K562 (cell line): ENCODE measurements around the gene S100A9. TPM values are rescaled to one million over a fixed set of nuclear protein-coding genes. Genes with fewer than 3 reads are reported as not detected.

Experiments used
- ATAC-seq: fragments of 200-7000 bp; cut with Tn5 transposase; 3 replicates; pipeline ENCODE4 v1.9.1; 2020; ENCODE audit warnings: moderate library complexity
- BruUV-seq: library from RNA; stranded (reverse); fragments of 400-500 nt; replicated peaks from 2 replicates; lab custom pipeline; 2021; lab: Mats Ljungman, UMichigan
- CTCF ChIA-PET: fragments of 300-600 bp; formaldehyde crosslinking; extraction: SDS; loops from one replicate; lab custom pipeline; 2021; ENCODE audit warnings: low intra/inter-chr PET ratio; lab: Yijun Ruan, JAX
- POLR2A ChIA-PET: fragments of 300-600, 350-650 bp; sonication (Branson Sonifier 250); formaldehyde crosslinking; extraction: SDS; loops from one replicate; lab custom pipeline; 2021; ENCODE audit warnings: antibody characterized with exemption, inconsistent platforms; lab: Yijun Ruan, JAX
- DNase-seq, 4 experiments: peaks; one replicate each; pipeline versions ENCODE4 v3.0.0 to v3.0.0-alpha.2; 2011 to 2018; ENCODE audit warnings: low spot score in 3 of 4, mixed read lengths in 3 of 4; ENCODE audit errors: extremely low read depth in 1 of 4
- FAIRE-seq: peaks from 2 replicates; lab custom pipeline; 2011; peaks lifted over from hg19 to GRCh38; lab: Jason Lieb, UNC
- H2AFZ ChIP-seq: 2 replicates; pipeline ENCODE4 v1.6.0; 2011; ENCODE audit warnings: low read depth, low read length, control low read depth, inconsistent platforms
- H3K27ac ChIP-seq: fragments of 200-600 bp; 3 replicates; pipeline ENCODE4 v1.8.0; 2011; ENCODE audit warnings: low read depth, mild to moderate bottlenecking, control low read depth, inconsistent platforms, low read length, moderate library complexity, mixed read lengths; ENCODE audit errors: extremely low read depth
- H3K27me3 ChIP-seq, 2 experiments: fragments of 300-600 bp in 1 of 2; 2 replicates in 1 of 2; 3 replicates in 1 of 2; pipeline versions ENCODE4 v1.6.0 to v1.8.0; 2011; ENCODE audit warnings: inconsistent platforms in 2 of 2, low read length in 2 of 2, mild to moderate bottlenecking in 1 of 2, mixed read lengths in 1 of 2, moderate library complexity in 1 of 2; ENCODE audit not compliant: control insufficient read depth in 2 of 2, insufficient read depth in 2 of 2
- H3K36me3 ChIP-seq: fragments of 300-600 bp; 3 replicates; pipeline ENCODE4 v1.8.0; 2011; ENCODE audit warnings: mild to moderate bottlenecking, low read length, inconsistent platforms; ENCODE audit not compliant: control insufficient read depth, insufficient read depth
- H3K4me1 ChIP-seq, 2 experiments: fragments of 200-600 bp in 1 of 2; replicated peaks in 1 of 2; 2 replicates in 1 of 2; 3 replicates in 1 of 2; pipeline versions ENCODE4 v1.5.1 to v1.8.0; 2011; ENCODE audit warnings: inconsistent platforms in 2 of 2, low read length in 2 of 2, mild to moderate bottlenecking in 1 of 2, mixed read lengths in 1 of 2, moderate library complexity in 1 of 2; ENCODE audit not compliant: control insufficient read depth in 2 of 2, insufficient read depth in 2 of 2
- H3K4me2 ChIP-seq: 2 replicates; pipeline ENCODE4 v1.6.1; 2011; ENCODE audit warnings: low read length, control low read depth, inconsistent platforms, mixed read lengths; ENCODE audit not compliant: insufficient read depth
- H3K4me3 ChIP-seq: fragments of 200-600 bp; sonication (generic), shearing (Covaris generic); 2 replicates; pipeline ENCODE4 v1.5.1; 2016; ENCODE audit warnings: control low read depth, inconsistent platforms
- H3K79me2 ChIP-seq: fragments of 200-600 bp; 3 replicates; pipeline ENCODE4 v1.8.0; 2011; ENCODE audit warnings: low read length, inconsistent platforms; ENCODE audit not compliant: control insufficient read depth, insufficient read depth
- H3K9ac ChIP-seq, 2 experiments: 2 replicates each; pipeline versions ENCODE4 v1.6.0 to v1.6.1; 2011; ENCODE audit warnings: low read depth in 2 of 2, low read length in 2 of 2, control low read depth in 1 of 2, inconsistent platforms in 1 of 2, mild to moderate bottlenecking in 1 of 2, mixed read lengths in 1 of 2; ENCODE audit not compliant: insufficient read depth in 1 of 2
- H3K9me1 ChIP-seq: one replicate; pipeline ENCODE4 v1.6.0; 2011; ENCODE audit warnings: inconsistent platforms, mild to moderate bottlenecking, low read length, moderate library complexity; ENCODE audit not compliant: control insufficient read depth, insufficient read depth
- H3K9me3 ChIP-seq: replicated peaks from 2 replicates; pipeline ENCODE4 v1.5.1; 2011; ENCODE audit warnings: low read depth, low read length, inconsistent platforms; ENCODE audit not compliant: control insufficient read depth, insufficient read depth
- H4K20me1 ChIP-seq: replicated peaks from 2 replicates; pipeline ENCODE4 v1.6.1; 2011; ENCODE audit warnings: low read length, inconsistent platforms, mixed read lengths; ENCODE audit not compliant: control insufficient read depth, insufficient read depth
- CEBPG ChIP-seq, 3 experiments: fragments of 200-800 bp in 1 of 3; sonication (Bioruptor generic) in 1 of 3; sonication (generic) in 1 of 3; formaldehyde crosslinking in 1 of 3; IDR thresholded peaks in 2 of 3; conservative IDR thresholded peaks in 1 of 3; 2 replicates each; pipeline versions ENCODE4 v1.6.1 to v1.8.0; 2016 to 2022; ENCODE audit warnings: missing compliant biosample characterization in 2 of 3, missing genetic modification characterization in 2 of 3, mild to moderate bottlenecking in 1 of 3, missing genetic modification reagents in 1 of 3
- MYNN ChIP-seq, 2 experiments: sonication (generic); formaldehyde crosslinking in 1 of 2; IDR thresholded peaks; 2 replicates each; pipeline versions ENCODE4 v1.5.0 to v1.6.1; 2016 to 2020; ENCODE audit warnings: antibody characterized with exemption in 1 of 2, missing genetic modification reagents in 1 of 2
- SMC3 ChIP-seq: conservative IDR thresholded peaks from 2 replicates; pipeline ENCODE4 v1.6.1; 2011; ENCODE audit warnings: low read depth, low read length, improper control_type of control experiment; ENCODE audit not compliant: insufficient read depth
- TEAD2 ChIP-seq: fragments of 450-650 bp; IDR thresholded peaks from 2 replicates; pipeline ENCODE4 v1.6.1; 2016; ENCODE audit warnings: missing genetic modification characterization, control low read depth, missing compliant biosample characterization
- ZNF134 ChIP-seq: fragments of 250-450 bp; sonication (Bioruptor Pico); conservative IDR thresholded peaks from 2 replicates; pipeline ENCODE4 v1.4.0; 2020
- ZNF174 ChIP-seq: fragments of 250-450 bp; sonication (Bioruptor Pico); IDR thresholded peaks from 2 replicates; pipeline ENCODE4 v1.4.0; 2020; ENCODE audit warnings: mild to moderate bottlenecking
- ZNF3 ChIP-seq: fragments of 250-450 bp; sonication (Bioruptor Pico); IDR thresholded peaks from 2 replicates; pipeline ENCODE4 v1.5.0; 2021; ENCODE audit warnings: mild to moderate bottlenecking, moderate library complexity
- WGBS: fragments of 100-300 bp; shearing (Covaris generic); methylation state at CpG from one replicate; pipeline ENCODE4 v1.1.6; 2016; ENCODE audit warnings: low coverage, mixed read lengths; ENCODE audit not compliant: insufficient coverage; ENCODE audit errors: missing lambda C conversion rate; 5-methylcytosine and 5-hydroxymethylcytosine counted together
- in situ Hi-C: fragments of 300-500 bp; cut with MboI; formaldehyde crosslinking; loops from 4 replicates; pipeline ENCODE4 v1.15.0; 2018; ENCODE audit warnings: inconsistent platforms, mixed read lengths
- intact Hi-C: fragments of 100-400 bp; cut with micrococcal nuclease; formaldehyde crosslinking; loops from 2 replicates; pipeline ENCODE4 v1.14.2; 2022
- polyA plus RNA-seq, 8 experiments: library from polyadenylated mRNA; depleted of rRNA in 4 of 8; stranded (reverse) in 5 of 8; unstranded in 3 of 8; fragments of >200 nt; fragmentation: Nextera tagmentation in 2 of 8; fragmentation: Illumina TruSeq in 1 of 8; extraction: Ambion mirVana in 2 of 8; extraction: Trizol in 1 of 8; gene quantifications; 2 replicates each; pipeline versions ENCODE4 v1.2.1 to v1.2.3, GENCODE V29; 2011 to 2014; ENCODE audit warnings: inconsistent platforms in 1 of 8, missing spikeins in 1 of 8
- total RNA-seq, 7 experiments: library from RNA; depleted of rRNA in 6 of 7; stranded (reverse); fragments of >200 nt in 6 of 7; fragmentation: Illumina TruSeq in 2 of 7; extraction: Trizol in 2 of 7; gene quantifications; 2 replicates each; pipeline versions ENCODE4 v1.2.1 to v1.2.3, GENCODE V29; 2011 to 2021; ENCODE audit warnings: low replicate concordance in 1 of 7
- TF ChIP-seq, protein P1 (sequence below): sonication (generic); formaldehyde crosslinking; IDR thresholded peaks from 2 replicates; pipeline ENCODE4 v1.8.0; 2022; ENCODE audit warnings: missing genetic modification reagents, mild to moderate bottlenecking, borderline replicate concordance
- TF ChIP-seq, protein P2 (sequence below): fragments of 200-800 bp; sonication (Bioruptor generic); IDR thresholded peaks from 2 replicates; pipeline ENCODE4 v1.6.1; 2017; ENCODE audit warnings: missing genetic modification characterization, missing compliant biosample characterization
- TF ChIP-seq, protein P3 (sequence below): fragments of 450-650 bp; formaldehyde crosslinking; IDR thresholded peaks from 2 replicates; pipeline ENCODE4 v1.4.0; 2020; ENCODE audit warnings: mild to moderate bottlenecking, moderate library complexity
- TF ChIP-seq, protein P4 (sequence below), 3 experiments: IDR thresholded peaks in 2 of 3; conservative IDR thresholded peaks in 1 of 3; 2 replicates each; pipeline ENCODE4 v1.5.1; 2011 to 2012; ENCODE audit warnings: low read length in 3 of 3, mild to moderate bottlenecking in 3 of 3, control low read depth in 2 of 3, improper control_type of control experiment in 1 of 3, inconsistent platforms in 1 of 3, low read depth in 1 of 3, mixed read lengths in 1 of 3, moderate library complexity in 1 of 3; ENCODE audit not compliant: insufficient read depth in 2 of 3
- TF ChIP-seq, protein P5 (sequence below): fragments of 450-650 bp; IDR thresholded peaks from 2 replicates; pipeline ENCODE4 v1.6.1; 2016

Gene S100A9
- total and polyA plus RNA-seq, 9 of the 15 experiments (the other 6 are each of a cell fraction or from before 2014, with no cell fraction given), result 0.80 TPM; not detected in 8

DNA sequence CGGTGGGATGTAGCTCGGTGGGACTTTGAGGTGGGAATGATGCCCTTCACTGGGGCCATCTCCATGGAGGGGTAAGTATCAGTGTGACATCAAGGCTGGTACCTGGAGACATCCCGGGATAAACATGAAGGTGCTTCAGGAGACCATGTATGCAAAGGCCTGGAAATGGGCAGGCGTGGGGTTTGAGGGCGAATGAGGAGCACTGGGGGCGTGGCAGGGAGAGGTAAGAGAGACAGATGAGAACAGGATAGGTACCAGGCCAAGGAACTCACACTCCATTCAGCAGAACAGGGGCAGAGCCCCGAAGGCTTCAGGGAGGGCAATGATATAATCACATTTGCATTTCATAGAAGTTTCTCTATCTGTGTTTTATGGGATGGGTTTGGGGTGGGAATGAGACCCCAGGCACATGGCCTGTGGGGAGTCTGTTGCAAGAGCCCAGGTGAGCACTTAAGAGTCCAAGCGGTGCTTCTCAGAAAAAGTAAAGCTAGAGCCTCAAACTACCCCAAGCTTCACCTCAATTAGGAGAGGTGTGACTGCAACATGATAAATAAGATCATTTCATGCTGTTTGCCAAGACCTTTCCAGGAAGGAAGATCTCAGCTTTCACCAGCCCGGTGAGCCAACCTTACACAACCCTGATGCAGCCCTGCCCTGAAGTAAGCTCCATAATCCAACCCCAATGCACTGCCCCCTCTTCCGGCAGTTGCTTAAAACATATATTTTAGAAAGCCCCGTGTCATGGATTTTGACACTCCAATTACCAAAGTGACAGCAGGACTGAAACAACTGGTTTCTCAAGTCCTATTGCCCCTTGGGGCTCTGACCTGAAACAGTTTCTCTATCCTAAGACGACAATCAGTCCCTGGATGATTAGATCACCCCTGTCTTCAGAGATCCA, 7.4 kb downstream of the S100A9 start:
- CTCF ChIA-PET, result interaction anchor here (0.6 kb wide), 1 partner anchor 13 kb away, joined by 3 read pairs; no protein-coding TSS in a partner anchor
- 2% methylated on average over 12 of the region's 12 CpGs for WGBS
- no peaks in the 10 kb centered on the region for H3K36me3 ChIP-seq
- H3K9ac ChIP-seq, result no peak overlapping the region
- DNase-seq (no peak), FAIRE-seq (peak; percentile 26), ATAC-seq (peak; percentile 51; the same call in 1 of the 3 replicates)
- POLR2A ChIA-PET, result no interaction called here
- intact Hi-C loops, result no loop called here
- no TSS peak for BruUV-seq
- H3K9me1 ChIP-seq, result no peaks in the 10 kb centered on the region
- no peak overlapping the region for H3K27ac ChIP-seq
- H2AFZ ChIP-seq, result no peak overlapping the region
- no peaks in the 10 kb centered on the region for H3K79me2 ChIP-seq
- in situ Hi-C loops, result no loop called here
- H4K20me1 ChIP-seq, result no peaks in the 10 kb centered on the region
- peaks cover 0 to 5% of the 10 kb centered on the region in 2 experiments; a peak in 1 of 5 replicates for H3K4me1 ChIP-seq
- H3K27me3 ChIP-seq, result peaks cover 3 to 40% of the 10 kb centered on the region in 2 experiments; a peak in 3 of 5 replicates
- no peak overlapping the region for H3K4me3 ChIP-seq
- TF ChIP-seq CEBPG (CRISPR knock-in tag; IDR thresholded peaks at IDR 0.05) (no peak), CEBPG (tag; conservative IDR thresholded peaks at IDR 0.05 in 1 of 2, IDR thresholded peaks at IDR 0.05 in 1 of 2) (0 out of 4 replicates have a peak, but pooled peaks of 1 of the 2 experiments have one; percentile 12), ZNF174 (CRISPR knock-in tag) (no peak), MYNN (IDR thresholded peaks at IDR 0.05) (no peak), MYNN (CRISPR knock-in tag; IDR thresholded peaks at IDR 0.05) (no peak), TEAD2 (tag) (no peak), ZNF134 (CRISPR knock-in tag) (no peak), SMC3 (no peak), ZNF3 (no peak)
- TF ChIP-seq, protein P1, sequence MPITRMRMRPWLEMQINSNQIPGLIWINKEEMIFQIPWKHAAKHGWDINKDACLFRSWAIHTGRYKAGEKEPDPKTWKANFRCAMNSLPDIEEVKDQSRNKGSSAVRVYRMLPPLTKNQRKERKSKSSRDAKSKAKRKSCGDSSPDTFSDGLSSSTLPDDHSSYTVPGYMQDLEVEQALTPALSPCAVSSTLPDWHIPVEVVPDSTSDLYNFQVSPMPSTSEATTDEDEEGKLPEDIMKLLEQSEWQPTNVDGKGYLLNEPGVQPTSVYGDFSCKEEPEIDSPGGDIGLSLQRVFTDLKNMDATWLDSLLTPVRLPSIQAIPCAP (CRISPR knock-in tag), result no peak
- TF ChIP-seq, protein P2, sequence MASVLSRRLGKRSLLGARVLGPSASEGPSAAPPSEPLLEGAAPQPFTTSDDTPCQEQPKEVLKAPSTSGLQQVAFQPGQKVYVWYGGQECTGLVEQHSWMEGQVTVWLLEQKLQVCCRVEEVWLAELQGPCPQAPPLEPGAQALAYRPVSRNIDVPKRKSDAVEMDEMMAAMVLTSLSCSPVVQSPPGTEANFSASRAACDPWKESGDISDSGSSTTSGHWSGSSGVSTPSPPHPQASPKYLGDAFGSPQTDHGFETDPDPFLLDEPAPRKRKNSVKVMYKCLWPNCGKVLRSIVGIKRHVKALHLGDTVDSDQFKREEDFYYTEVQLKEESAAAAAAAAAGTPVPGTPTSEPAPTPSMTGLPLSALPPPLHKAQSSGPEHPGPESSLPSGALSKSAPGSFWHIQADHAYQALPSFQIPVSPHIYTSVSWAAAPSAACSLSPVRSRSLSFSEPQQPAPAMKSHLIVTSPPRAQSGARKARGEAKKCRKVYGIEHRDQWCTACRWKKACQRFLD (CRISPR knock-in tag), result no peak
- TF ChIP-seq, protein P3, sequence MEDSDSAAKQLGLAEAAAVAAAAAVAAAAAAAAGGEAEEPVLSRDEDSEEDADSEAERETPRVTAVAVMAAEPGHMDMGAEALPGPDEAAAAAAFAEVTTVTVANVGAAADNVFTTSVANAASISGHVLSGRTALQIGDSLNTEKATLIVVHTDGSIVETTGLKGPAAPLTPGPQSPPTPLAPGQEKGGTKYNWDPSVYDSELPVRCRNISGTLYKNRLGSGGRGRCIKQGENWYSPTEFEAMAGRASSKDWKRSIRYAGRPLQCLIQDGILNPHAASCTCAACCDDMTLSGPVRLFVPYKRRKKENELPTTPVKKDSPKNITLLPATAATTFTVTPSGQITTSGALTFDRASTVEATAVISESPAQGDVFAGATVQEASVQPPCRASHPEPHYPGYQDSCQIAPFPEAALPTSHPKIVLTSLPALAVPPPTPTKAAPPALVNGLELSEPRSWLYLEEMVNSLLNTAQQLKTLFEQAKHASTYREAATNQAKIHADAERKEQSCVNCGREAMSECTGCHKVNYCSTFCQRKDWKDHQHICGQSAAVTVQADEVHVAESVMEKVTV, result no peak
- TF ChIP-seq, protein P4, sequence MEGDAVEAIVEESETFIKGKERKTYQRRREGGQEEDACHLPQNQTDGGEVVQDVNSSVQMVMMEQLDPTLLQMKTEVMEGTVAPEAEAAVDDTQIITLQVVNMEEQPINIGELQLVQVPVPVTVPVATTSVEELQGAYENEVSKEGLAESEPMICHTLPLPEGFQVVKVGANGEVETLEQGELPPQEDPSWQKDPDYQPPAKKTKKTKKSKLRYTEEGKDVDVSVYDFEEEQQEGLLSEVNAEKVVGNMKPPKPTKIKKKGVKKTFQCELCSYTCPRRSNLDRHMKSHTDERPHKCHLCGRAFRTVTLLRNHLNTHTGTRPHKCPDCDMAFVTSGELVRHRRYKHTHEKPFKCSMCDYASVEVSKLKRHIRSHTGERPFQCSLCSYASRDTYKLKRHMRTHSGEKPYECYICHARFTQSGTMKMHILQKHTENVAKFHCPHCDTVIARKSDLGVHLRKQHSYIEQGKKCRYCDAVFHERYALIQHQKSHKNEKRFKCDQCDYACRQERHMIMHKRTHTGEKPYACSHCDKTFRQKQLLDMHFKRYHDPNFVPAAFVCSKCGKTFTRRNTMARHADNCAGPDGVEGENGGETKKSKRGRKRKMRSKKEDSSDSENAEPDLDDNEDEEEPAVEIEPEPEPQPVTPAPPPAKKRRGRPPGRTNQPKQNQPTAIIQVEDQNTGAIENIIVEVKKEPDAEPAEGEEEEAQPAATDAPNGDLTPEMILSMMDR (IDR thresholded peaks at IDR 0.05 in 2 of 3, conservative IDR thresholded peaks at IDR 0.05 in 1 of 3; ENCODE audit: insufficient read depth in 2 of 3, low read depth in 1 of 3, low read length in 3 of 3), result peak in 1 of 3 experiments; percentile 34; a peak in 2 of 6 replicates
- TF ChIP-seq, protein P5, sequence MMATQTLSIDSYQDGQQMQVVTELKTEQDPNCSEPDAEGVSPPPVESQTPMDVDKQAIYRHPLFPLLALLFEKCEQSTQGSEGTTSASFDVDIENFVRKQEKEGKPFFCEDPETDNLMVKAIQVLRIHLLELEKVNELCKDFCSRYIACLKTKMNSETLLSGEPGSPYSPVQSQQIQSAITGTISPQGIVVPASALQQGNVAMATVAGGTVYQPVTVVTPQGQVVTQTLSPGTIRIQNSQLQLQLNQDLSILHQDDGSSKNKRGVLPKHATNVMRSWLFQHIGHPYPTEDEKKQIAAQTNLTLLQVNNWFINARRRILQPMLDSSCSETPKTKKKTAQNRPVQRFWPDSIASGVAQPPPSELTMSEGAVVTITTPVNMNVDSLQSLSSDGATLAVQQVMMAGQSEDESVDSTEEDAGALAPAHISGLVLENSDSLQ, result 0 out of 2 replicates have a peak, but pooled peaks have one; percentile 13
- no peaks in the 10 kb centered on the region for H3K9me3 ChIP-seq
- no peak overlapping the region for H3K4me2 ChIP-seq
